Measurements from ENCODE around the gene SNX1. TPM values are rescaled to one million over a fixed set of nuclear protein-coding genes. Genes with fewer than 3 reads are reported as not detected.

SNX1 gene
- total and polyA plus RNA-seq, 2 of the 13 experiments (the other 11 are each of a cell fraction or from before 2014, with no cell fraction given) = 29.3 to 60.1 TPM

DNA sequence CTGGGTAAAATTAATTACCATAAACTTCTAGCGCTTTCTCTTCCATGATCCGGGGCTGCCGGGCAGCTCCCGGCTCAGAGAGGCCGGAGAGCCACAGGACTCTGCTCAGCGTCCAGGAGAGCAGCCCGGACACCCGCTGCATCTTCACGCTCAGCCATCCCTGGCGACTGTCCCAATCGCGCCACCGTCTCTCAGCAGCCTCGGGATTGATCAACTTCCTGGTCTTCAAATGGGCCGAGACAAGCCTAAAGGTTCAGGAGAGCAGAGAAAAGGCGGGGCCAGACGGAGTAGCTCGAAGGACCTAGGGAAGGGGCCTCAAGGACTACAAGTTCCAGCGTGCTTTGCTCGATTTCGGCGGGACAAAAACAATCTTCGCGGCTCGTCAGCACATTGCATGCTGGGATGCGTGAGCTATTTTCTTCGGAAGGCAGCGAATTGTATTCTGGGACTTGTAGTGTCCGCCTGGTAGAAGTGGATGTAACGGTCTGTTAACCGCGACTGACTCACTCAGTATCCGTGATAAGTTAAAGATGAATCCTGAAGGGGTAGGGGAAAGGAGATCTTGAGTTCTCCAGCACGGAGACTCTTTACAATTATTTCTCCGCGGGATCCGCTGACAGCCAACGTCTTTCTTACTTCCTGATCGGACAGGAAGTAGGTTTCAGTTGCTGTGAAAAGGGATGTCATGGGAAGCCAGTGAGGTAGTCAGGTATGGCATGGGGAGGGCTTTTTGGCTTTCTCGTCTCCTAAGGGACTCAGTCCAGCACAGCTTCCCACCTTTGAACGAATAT lies 2.0 kb upstream of the SNX1 start, which contains the start of gene CIAO2A (continued):
- TF ChIP-seq, protein P1, sequence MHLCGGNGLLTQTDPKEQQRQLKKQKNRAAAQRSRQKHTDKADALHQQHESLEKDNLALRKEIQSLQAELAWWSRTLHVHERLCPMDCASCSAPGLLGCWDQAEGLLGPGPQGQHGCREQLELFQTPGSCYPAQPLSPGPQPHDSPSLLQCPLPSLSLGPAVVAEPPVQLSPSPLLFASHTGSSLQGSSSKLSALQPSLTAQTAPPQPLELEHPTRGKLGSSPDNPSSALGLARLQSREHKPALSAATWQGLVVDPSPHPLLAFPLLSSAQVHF (CRISPR knock-in tag; IDR thresholded peaks at IDR 0.05) = no peak
- TF ChIP-seq HCFC1 (IDR thresholded peaks at IDR 0.05; ENCODE audit: low read depth, low read length) = peak; percentile 95
- peak; percentile 93; the same call in 1 of the 2 replicates for TF ChIP-seq FOXK1 (CRISPR knock-in tag; IDR thresholded peaks at IDR 0.05; ENCODE audit: borderline replicate concordance, low read depth)
- TF ChIP-seq ZNF549 (CRISPR knock-in tag; IDR thresholded peaks at IDR 0.05) = no peak
- TF ChIP-seq JUNB (CRISPR knock-in tag; IDR thresholded peaks at IDR 0.05; ENCODE audit: borderline replicate concordance) = no peak
- TF ChIP-seq, protein P2, sequence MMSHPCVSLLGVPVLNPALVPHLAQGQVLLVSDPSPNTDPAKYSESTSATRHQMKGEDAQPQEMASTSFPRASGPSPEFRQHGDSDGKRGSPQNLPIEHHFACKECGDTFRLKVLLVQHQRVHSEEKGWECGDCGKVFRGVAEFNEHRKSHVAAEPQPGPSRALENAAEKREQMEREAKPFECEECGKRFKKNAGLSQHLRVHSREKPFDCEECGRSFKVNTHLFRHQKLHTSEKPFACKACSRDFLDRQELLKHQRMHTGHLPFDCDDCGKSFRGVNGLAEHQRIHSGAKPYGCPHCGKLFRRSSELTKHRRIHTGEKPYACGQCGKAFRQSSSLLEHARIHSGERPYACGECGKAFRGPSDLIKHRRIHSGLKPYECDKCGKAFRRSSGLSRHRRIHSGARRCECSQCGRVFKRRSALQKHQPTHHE (CRISPR knock-in tag; IDR thresholded peaks at IDR 0.05; ENCODE audit: borderline replicate concordance) = no peak
- peak; percentile 70; the same call in 1 of the 3 replicates for TF ChIP-seq MXI1 (IDR thresholded peaks at IDR 0.05; ENCODE audit: borderline replicate concordance, low read depth, low read length)
- no peak for TF ChIP-seq SRF (IDR thresholded peaks at IDR 0.05; ENCODE audit: low read depth, low read length)
- TF ChIP-seq, protein P3, sequence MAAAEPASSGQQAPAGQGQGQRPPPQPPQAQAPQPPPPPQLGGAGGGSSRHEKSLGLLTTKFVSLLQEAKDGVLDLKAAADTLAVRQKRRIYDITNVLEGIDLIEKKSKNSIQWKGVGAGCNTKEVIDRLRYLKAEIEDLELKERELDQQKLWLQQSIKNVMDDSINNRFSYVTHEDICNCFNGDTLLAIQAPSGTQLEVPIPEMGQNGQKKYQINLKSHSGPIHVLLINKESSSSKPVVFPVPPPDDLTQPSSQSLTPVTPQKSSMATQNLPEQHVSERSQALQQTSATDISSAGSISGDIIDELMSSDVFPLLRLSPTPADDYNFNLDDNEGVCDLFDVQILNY (CRISPR knock-in tag; conservative IDR thresholded peaks at IDR 0.05) = peak; percentile 65; the same call in 1 of the 2 replicates
- TF ChIP-seq ZNF317 (CRISPR knock-in tag; IDR thresholded peaks at IDR 0.05) = no peak
- TF ChIP-seq ZNF446 (CRISPR knock-in tag; IDR thresholded peaks at IDR 0.05) = no peak
- no peak for TF ChIP-seq RFX1 (IDR thresholded peaks at IDR 0.05)
- TF ChIP-seq, protein P4, sequence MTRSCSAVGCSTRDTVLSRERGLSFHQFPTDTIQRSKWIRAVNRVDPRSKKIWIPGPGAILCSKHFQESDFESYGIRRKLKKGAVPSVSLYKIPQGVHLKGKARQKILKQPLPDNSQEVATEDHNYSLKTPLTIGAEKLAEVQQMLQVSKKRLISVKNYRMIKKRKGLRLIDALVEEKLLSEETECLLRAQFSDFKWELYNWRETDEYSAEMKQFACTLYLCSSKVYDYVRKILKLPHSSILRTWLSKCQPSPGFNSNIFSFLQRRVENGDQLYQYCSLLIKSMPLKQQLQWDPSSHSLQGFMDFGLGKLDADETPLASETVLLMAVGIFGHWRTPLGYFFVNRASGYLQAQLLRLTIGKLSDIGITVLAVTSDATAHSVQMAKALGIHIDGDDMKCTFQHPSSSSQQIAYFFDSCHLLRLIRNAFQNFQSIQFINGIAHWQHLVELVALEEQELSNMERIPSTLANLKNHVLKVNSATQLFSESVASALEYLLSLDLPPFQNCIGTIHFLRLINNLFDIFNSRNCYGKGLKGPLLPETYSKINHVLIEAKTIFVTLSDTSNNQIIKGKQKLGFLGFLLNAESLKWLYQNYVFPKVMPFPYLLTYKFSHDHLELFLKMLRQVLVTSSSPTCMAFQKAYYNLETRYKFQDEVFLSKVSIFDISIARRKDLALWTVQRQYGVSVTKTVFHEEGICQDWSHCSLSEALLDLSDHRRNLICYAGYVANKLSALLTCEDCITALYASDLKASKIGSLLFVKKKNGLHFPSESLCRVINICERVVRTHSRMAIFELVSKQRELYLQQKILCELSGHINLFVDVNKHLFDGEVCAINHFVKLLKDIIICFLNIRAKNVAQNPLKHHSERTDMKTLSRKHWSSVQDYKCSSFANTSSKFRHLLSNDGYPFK (CRISPR knock-in tag; IDR thresholded peaks at IDR 0.05; ENCODE audit: borderline replicate concordance) = peak; percentile 63; the same call in 1 of the 2 replicates
- TF ChIP-seq PPARG (CRISPR knock-in tag; conservative IDR thresholded peaks at IDR 0.05) = no peak; the same call in 1 of the 2 replicates
- no peak for TF ChIP-seq ZNF33A (CRISPR knock-in tag; IDR thresholded peaks at IDR 0.05; ENCODE audit: borderline replicate concordance)
- peak; percentile 26; the same call in 1 of the 2 replicates for TF ChIP-seq FOXA3 (CRISPR knock-in tag; IDR thresholded peaks at IDR 0.05)
- TF ChIP-seq, protein P5, sequence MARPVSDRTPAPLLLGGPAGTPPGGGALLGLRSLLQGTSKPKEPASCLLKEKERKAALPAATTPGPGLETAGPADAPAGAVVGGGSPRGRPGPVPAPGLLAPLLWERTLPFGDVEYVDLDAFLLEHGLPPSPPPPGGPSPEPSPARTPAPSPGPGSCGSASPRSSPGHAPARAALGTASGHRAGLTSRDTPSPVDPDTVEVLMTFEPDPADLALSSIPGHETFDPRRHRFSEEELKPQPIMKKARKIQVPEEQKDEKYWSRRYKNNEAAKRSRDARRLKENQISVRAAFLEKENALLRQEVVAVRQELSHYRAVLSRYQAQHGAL (CRISPR knock-in tag; IDR thresholded peaks at IDR 0.05; ENCODE audit: not compliant biosample characterization) = peak; percentile 65

Measured in HepG2 (cell line).